ENCODE results near the gene AIP. TPM values are rescaled to one million over a fixed set of nuclear protein-coding genes. Genes with fewer than 3 reads are reported as not detected.
"Not testable (repeated sequence)": the region's sequence is repeated elsewhere in the genome, so short reads cannot be mapped to it uniquely, and the experiment has no call there.

The AIP gene
- total RNA-seq, 6 donors from 2014 or later: 51.1 to 101 (median 75.3) TPM

GRCh38 chr11:67482275-67482826 is 475 bp upstream of the AIP start:
- ATAC-seq (ENCODE audit: low FRiP score in 2 of 2): peak; percentile 2 to 54

GRCh38 chr11:67483831-67484665 is 1.2 kb downstream of the AIP start:
- ATAC-seq (ENCODE audit: low FRiP score in 2 of 2) (no peak), DNase-seq (no peak)
- no peaks in the 10 kb centered on the region for H3K9me3 ChIP-seq
- WGBS, 2 donors: 82 to 86% methylated on average over 16 of the region's 16 CpGs
- peak overlapping the region in 3 of 4 donors; percentile 40 to 63 (median 59) for H3K4me3 ChIP-seq
- no peaks in the 10 kb centered on the region for H3K27me3 ChIP-seq
- peaks cover 0 to 22% (median 14%) of the 10 kb centered on the region in 4 donors for H3K36me3 ChIP-seq
- TF ChIP-seq POLR2A (IDR thresholded peaks at IDR 0.05) (no peak), CTCF (IDR thresholded peaks at IDR 0.05) (no peak), EP300 (IDR thresholded peaks at IDR 0.05) (no peak), POLR2AphosphoS5 (IDR thresholded peaks at IDR 0.05) (no peak)
- peaks cover 29 to 43% (median 33%) of the 10 kb centered on the region in 4 donors for H3K4me1 ChIP-seq
- H3K27ac ChIP-seq: peak overlapping the region; percentile 81 to 95 (median 92)

More at GRCh38 chr11:67482275-67482826, 475 bp upstream of the AIP start:
- peaks cover 0 to 8% (median 2%) of the 10 kb centered on the region in 4 donors for H3K36me3 ChIP-seq
- TF ChIP-seq EP300 (IDR thresholded peaks at IDR 0.05) (no peak), CTCF (IDR thresholded peaks at IDR 0.05) (no peak), POLR2AphosphoS5 (IDR thresholded peaks at IDR 0.05) (no peak), POLR2A (IDR thresholded peaks at IDR 0.05) (no peak)
- H3K4me3 ChIP-seq: peak overlapping the region; percentile 0 to 63 (median 50)
- no peaks in the 10 kb centered on the region for H3K9me3 ChIP-seq
- WGBS, 2 donors: 38 to 46% methylated on average over 19 of the region's 19 CpGs
- DNase-seq: no peak
- H3K27me3 ChIP-seq: no peaks in the 10 kb centered on the region
- H3K27ac ChIP-seq: peak overlapping the region; percentile 81 to 95 (median 92)
- peaks cover 31 to 43% (median 34%) of the 10 kb centered on the region in 4 donors for H3K4me1 ChIP-seq

GRCh38 chr11:67484847-67485311 is 2.1 kb downstream of the AIP start:
- H3K27me3 ChIP-seq: no peaks in the 10 kb centered on the region
- DNase-seq (no peak), ATAC-seq (ENCODE audit: low FRiP score in 2 of 2) (no peak)
- H3K9me3 ChIP-seq: no peaks in the 10 kb centered on the region
- H3K4me1 ChIP-seq: peaks cover 29 to 43% (median 33%) of the 10 kb centered on the region in 4 donors
- H3K4me3 ChIP-seq: peak overlapping the region in 1 of 4 donors; percentile 1
- peaks cover 5 to 30% (median 21%) of the 10 kb centered on the region in 4 donors for H3K36me3 ChIP-seq
- TF ChIP-seq POLR2A (IDR thresholded peaks at IDR 0.05) (no peak), EP300 (IDR thresholded peaks at IDR 0.05) (no peak), POLR2AphosphoS5 (IDR thresholded peaks at IDR 0.05) (no peak), CTCF (IDR thresholded peaks at IDR 0.05) (no peak)
- WGBS, 2 donors: 68 to 77% methylated on average over 4 to 11 of the region's 11 CpGs
- H3K27ac ChIP-seq: peak overlapping the region in 2 of 4 donors; percentile 63 to 95

GRCh38 chr11:67485873-67486361 is 3.1 kb downstream of the AIP start:
- H3K9me3 ChIP-seq; ATAC-seq (ENCODE audit: low FRiP score in 2 of 2); H3K27me3 ChIP-seq; DNase-seq; H3K4me3 ChIP-seq: not testable (repeated sequence)
- Histone ChIP-seq H3K4me1 (peaks cover 29 to 43% (median 33%) of the 10 kb centered on the region in 4 donors), H3K27ac (peak overlapping the region in 2 of 4 donors; percentile 7 to 15), H3K36me3 (peaks cover 5 to 41% (median 31%) of the 10 kb centered on the region in 4 donors)
- WGBS, 2 donors: 76 to 84% methylated on average over 7 of the region's 7 CpGs
- TF ChIP-seq POLR2A (IDR thresholded peaks at IDR 0.05): peak in 1 of 4 donors; percentile 41
